Measurements from ENCODE around the gene MEGF10. TPM values are rescaled to one million over a fixed set of nuclear protein-coding genes. Genes with fewer than 3 reads are reported as not detected.

The MEGF10 gene
- total and polyA plus RNA-seq, 2 of the 8 experiments (the other 6 are each of a cell fraction or from before 2014, with no cell fraction given), result 38.2 to 53.1 TPM

DNA sequence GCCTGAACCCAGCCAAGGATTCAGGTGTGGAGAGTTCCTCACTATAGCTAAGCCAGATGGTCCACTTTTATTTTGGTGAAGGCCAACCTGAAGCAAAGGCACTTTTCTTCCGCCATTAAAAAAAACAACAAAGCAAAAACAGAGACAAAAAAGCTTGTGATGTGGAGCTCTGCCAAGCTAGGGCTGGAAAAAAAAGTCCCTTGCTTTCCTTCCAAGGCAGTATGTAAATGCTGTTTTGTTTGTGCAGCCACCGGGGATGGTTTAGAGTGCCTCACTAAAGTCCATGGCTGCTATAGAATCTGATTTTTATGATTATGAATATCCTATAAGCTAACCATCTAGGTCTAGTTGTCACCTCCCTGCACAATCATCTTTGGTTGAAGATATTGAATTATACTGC, 14.9 kb downstream of the MEGF10 start:
- Histone ChIP-seq H2AK5ac (ENCODE audit: low read depth, low read length) (no peak overlapping the region), H2BK120ac (replicated peaks; ENCODE audit: low read depth, low read length) (no peak overlapping the region), H4K5ac (ENCODE audit: insufficient read length, low read depth, low read length) (peak overlapping the region; percentile 20), H3K23ac (ENCODE audit: insufficient read length) (no peak overlapping the region), H3K79me1 (ENCODE audit: low read depth, low read length) (peaks cover 4% of the 10 kb centered on the region; the same call in 1 of the 2 replicates), H3K27ac (ENCODE audit: low read depth, low read length) (no peak overlapping the region), H4K91ac (replicated peaks; ENCODE audit: insufficient read length, low read length) (peak overlapping the region; percentile 12), H3K9me3 (ENCODE audit: insufficient read depth in 2 of 2, low read depth in 1 of 2, low read length in 1 of 2) (no peaks in the 10 kb centered on the region), H3K9ac (replicated peaks in 1 of 4; ENCODE audit: extremely low read depth in 1 of 4, low read depth in 3 of 4, low read length in 3 of 4) (no peak overlapping the region), H2BK15ac (ENCODE audit: low read length) (no peak overlapping the region), H3K18ac (ENCODE audit: extremely low read depth, low read length) (no peak overlapping the region), H3K4me1 (replicated peaks in 1 of 4; ENCODE audit: control insufficient read depth in 3 of 4, insufficient read depth in 4 of 4, low read length in 3 of 4) (peaks cover 6 to 11% (median 10%) of the 10 kb centered on the region in 4 experiments), H2BK20ac (ENCODE audit: low read length) (no peak overlapping the region), H3K4ac (replicated peaks; ENCODE audit: insufficient read length, low read depth, low read length) (no peak overlapping the region), H3K4me3 (ENCODE audit: extremely low read depth in 1 of 4, insufficient read depth in 2 of 4, low read depth in 3 of 4, low read length in 4 of 4) (no peak overlapping the region), H3K4me2 (ENCODE audit: insufficient read depth in 1 of 2, low read depth in 2 of 2, low read length in 2 of 2) (no peak overlapping the region), H2BK12ac (ENCODE audit: low read depth, low read length) (0 out of 2 replicates have a peak overlapping the region, but pooled peaks have one; percentile 32), H3K56ac (replicated peaks; ENCODE audit: insufficient read length, low read depth, low read length) (no peak overlapping the region), H3K14ac (ENCODE audit: insufficient read length) (no peak overlapping the region), H3K23me2 (ENCODE audit: low read depth, low read length) (no peaks in the 10 kb centered on the region), H2BK5ac (ENCODE audit: low read depth, low read length) (no peak overlapping the region), H2AFZ (ENCODE audit: low read length) (no peak overlapping the region), H3K27me3 (replicated peaks in 1 of 4; ENCODE audit: control insufficient read depth in 3 of 4, extremely low read depth in 1 of 4, insufficient read depth in 3 of 4, low read length in 3 of 4) (no peaks in the 10 kb centered on the region), H4K8ac (ENCODE audit: extremely low read depth, insufficient read depth, low read length) (no peak overlapping the region), H3K79me2 (ENCODE audit: control insufficient read depth in 1 of 2, insufficient read depth in 2 of 2, low read length in 2 of 2) (peaks cover 0 to 75% of the 10 kb centered on the region in 2 experiments; a peak in 2 of 4 replicates), H3K36me3 (ENCODE audit: control insufficient read depth in 2 of 4, insufficient read depth in 4 of 4, low read length in 3 of 4) (no peaks in the 10 kb centered on the region; a peak in 1 of 8 replicates), H4K20me1 (replicated peaks in 1 of 2; ENCODE audit: control insufficient read depth in 1 of 2, insufficient read depth in 2 of 2, low read length in 2 of 2) (no peaks in the 10 kb centered on the region)
- DNase-seq (ENCODE audit: low read depth in 1 of 2, low spot score in 2 of 2) (no peak), FAIRE-seq (no peak)
- TF ChIP-seq KDM5A (IDR thresholded peaks at IDR 0.05; ENCODE audit: low read length) (no peak), SIX5 (IDR thresholded peaks at IDR 0.05; ENCODE audit: low read depth, low read length) (no peak), SIN3A (conservative IDR thresholded peaks at IDR 0.05 in 1 of 2, IDR thresholded peaks at IDR 0.05 in 1 of 2; ENCODE audit: low read depth in 1 of 2, low read length in 2 of 2) (no peak), TEAD4 (IDR thresholded peaks at IDR 0.05; ENCODE audit: low read depth, low read length) (no peak), CHD1 (IDR thresholded peaks at IDR 0.05; ENCODE audit: low read depth, low read length) (no peak), RXRA (IDR thresholded peaks at IDR 0.05; ENCODE audit: insufficient read depth, low read depth, low read length) (no peak), TCF12 (IDR thresholded peaks at IDR 0.05; ENCODE audit: low read depth, low read length) (no peak), BACH1 (IDR thresholded peaks at IDR 0.05; ENCODE audit: low read length) (no peak), HDAC2 (IDR thresholded peaks at IDR 0.05; ENCODE audit: borderline replicate concordance in 1 of 2, low read depth in 2 of 2, low read length in 2 of 2) (no peak), GTF2F1 (IDR thresholded peaks at IDR 0.05; ENCODE audit: borderline replicate concordance, low read depth, low read length) (no peak), TAF1 (IDR thresholded peaks at IDR 0.05; ENCODE audit: low read depth, low read length) (no peak), CREB1 (IDR thresholded peaks at IDR 0.05) (no peak)
- TF ChIP-seq, protein P1, sequence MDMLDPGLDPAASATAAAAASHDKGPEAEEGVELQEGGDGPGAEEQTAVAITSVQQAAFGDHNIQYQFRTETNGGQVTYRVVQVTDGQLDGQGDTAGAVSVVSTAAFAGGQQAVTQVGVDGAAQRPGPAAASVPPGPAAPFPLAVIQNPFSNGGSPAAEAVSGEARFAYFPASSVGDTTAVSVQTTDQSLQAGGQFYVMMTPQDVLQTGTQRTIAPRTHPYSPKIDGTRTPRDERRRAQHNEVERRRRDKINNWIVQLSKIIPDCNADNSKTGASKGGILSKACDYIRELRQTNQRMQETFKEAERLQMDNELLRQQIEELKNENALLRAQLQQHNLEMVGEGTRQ (IDR thresholded peaks at IDR 0.05; ENCODE audit: low read length), result no peak
- ChIA-PET POLR2A (ENCODE audit: partially characterized antibody) (interaction anchor here (0.9 to 1.1 kb wide), 2 partner anchors 10 to 13 kb away, joined by 3 to 4 read pairs; no protein-coding TSS in a partner anchor), CTCF (ENCODE audit: partially characterized antibody) (interaction anchor here (0.6 to 2.8 kb wide), 12 partner anchors 9 to 525 kb away, joined by 3 to 9 read pairs (median 3); no protein-coding TSS in a partner anchor)
- WGBS, 2 experiments (ENCODE audit: extremely low coverage in 1 of 2, insufficient coverage in 1 of 2, insufficient read length in 1 of 2, insufficient replicate concordance in 2 of 2, low coverage in 1 of 2, low lambda C conversion rate in 2 of 2, missing lambda C conversion rate in 1 of 2), result 48% methylated on average over 2 of the region's 2 CpGs; no CpG with 5 or more reads in 1 of the 2 experiments

Data from H1 (cell line).